Neural progenitor cell (in vitro differentiated cells): Measurements from ENCODE around the gene PXDN.

Experiments used
- EZH2 ChIP-seq: fragments of 200-600 bp; sonication (generic); IDR thresholded peaks from 2 replicates; pipeline ENCODE4 v1.6.1; 2017; ENCODE audit warnings: antibody characterized with exemption, mild to moderate bottlenecking, moderate library complexity
- EZH2phosphoT487 ChIP-seq: fragments of 200-600 bp; sonication (generic); IDR thresholded peaks from 2 replicates; pipeline ENCODE4 v1.6.1; 2017; ENCODE audit warnings: antibody characterized with exemption
- TF ChIP-seq, protein P1 (sequence below): fragments of 200-600 bp; sonication (generic); IDR thresholded peaks from 2 replicates; pipeline ENCODE4 v1.5.1; 2017; ENCODE audit warnings: antibody characterized with exemption, mild to moderate bottlenecking

DNA sequence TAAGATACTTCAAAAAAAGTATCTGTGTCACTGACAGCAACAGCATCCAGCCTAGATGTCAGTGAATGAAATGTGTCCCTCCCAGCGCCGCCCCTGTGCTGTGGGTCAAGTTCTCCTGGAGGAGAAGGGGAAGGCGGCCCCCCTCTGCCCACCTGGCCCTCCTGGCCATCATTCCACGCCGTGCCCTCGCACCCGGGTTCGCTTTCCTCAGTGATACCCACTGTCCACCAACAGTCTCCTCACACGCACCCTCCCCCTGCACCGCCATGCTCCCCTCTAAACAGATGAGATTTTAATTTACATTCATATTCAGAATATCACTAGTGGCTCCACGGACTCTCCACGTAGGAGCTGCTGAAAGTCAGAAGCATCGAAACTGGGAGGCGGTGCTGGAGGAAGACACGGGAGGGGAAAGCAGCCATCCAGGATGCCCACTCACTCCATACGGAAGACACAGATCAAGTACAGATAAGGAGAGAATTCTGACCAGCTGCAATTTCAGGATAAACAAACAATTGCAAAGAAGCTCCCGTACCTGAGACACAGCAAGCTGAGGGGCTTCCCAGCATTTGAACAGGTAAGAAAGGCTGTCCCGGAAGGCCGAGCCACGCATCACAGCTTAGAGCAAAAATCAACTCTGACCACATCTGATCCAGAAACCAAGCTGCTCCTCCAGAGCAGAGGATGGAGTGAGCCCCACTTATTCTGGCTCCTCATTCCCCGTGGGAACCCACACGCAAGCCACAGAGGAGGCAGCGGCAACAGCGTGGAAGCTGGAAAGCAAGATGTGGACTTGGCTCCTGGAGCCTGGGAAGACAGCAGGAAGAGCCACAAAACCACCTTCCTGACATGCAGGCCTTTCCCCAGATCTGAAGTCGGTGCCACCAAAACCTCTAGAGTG lies 49.7 kb downstream of the PXDN start:
- TF ChIP-seq, protein P1, sequence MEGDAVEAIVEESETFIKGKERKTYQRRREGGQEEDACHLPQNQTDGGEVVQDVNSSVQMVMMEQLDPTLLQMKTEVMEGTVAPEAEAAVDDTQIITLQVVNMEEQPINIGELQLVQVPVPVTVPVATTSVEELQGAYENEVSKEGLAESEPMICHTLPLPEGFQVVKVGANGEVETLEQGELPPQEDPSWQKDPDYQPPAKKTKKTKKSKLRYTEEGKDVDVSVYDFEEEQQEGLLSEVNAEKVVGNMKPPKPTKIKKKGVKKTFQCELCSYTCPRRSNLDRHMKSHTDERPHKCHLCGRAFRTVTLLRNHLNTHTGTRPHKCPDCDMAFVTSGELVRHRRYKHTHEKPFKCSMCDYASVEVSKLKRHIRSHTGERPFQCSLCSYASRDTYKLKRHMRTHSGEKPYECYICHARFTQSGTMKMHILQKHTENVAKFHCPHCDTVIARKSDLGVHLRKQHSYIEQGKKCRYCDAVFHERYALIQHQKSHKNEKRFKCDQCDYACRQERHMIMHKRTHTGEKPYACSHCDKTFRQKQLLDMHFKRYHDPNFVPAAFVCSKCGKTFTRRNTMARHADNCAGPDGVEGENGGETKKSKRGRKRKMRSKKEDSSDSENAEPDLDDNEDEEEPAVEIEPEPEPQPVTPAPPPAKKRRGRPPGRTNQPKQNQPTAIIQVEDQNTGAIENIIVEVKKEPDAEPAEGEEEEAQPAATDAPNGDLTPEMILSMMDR = no peak
- TF ChIP-seq EZH2 (no peak), EZH2phosphoT487 (no peak)
